ENCODE results near the gene AK9. TPM values are rescaled to one million over a fixed set of nuclear protein-coding genes. Genes with fewer than 3 reads are reported as not detected.

The AK9 gene
- 10 to 100 TPM; 10.4 to 12.3 TPM for total RNA-seq

GRCh38 chr6:109690737-109691621 lies at the start of gene AK9, which contains the start of gene FIG4:
AK9 (minus strand) TSS chr6:109691202; CDS start chr6:109675745, 15,457 bp downstream.
FIG4 (plus strand) TSS chr6:109691296; CDS start chr6:109691436, 140 bp downstream.
- H3K9me3 ChIP-seq: no peaks in the 10 kb centered on the region
- TF ChIP-seq, protein P1, sequence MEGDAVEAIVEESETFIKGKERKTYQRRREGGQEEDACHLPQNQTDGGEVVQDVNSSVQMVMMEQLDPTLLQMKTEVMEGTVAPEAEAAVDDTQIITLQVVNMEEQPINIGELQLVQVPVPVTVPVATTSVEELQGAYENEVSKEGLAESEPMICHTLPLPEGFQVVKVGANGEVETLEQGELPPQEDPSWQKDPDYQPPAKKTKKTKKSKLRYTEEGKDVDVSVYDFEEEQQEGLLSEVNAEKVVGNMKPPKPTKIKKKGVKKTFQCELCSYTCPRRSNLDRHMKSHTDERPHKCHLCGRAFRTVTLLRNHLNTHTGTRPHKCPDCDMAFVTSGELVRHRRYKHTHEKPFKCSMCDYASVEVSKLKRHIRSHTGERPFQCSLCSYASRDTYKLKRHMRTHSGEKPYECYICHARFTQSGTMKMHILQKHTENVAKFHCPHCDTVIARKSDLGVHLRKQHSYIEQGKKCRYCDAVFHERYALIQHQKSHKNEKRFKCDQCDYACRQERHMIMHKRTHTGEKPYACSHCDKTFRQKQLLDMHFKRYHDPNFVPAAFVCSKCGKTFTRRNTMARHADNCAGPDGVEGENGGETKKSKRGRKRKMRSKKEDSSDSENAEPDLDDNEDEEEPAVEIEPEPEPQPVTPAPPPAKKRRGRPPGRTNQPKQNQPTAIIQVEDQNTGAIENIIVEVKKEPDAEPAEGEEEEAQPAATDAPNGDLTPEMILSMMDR (IDR thresholded peaks at IDR 0.05): peak in 1 of 2 donors; percentile 44
- H3K27ac ChIP-seq: peak within 1 kb of the TSS; percentile 83 to 94
- H3K27me3 ChIP-seq: no peaks in the 10 kb centered on the region
- no peaks in the 10 kb centered on the region for H3K36me3 ChIP-seq
- peak; percentile 93 for DNase-seq (ENCODE audit: low spot score)
- H3K4me1 ChIP-seq: peaks cover 0 to 20% of the 10 kb centered on the region in 2 donors
- peak within 1 kb of the TSS; percentile 66 to 72 for H3K4me3 ChIP-seq

DNA sequence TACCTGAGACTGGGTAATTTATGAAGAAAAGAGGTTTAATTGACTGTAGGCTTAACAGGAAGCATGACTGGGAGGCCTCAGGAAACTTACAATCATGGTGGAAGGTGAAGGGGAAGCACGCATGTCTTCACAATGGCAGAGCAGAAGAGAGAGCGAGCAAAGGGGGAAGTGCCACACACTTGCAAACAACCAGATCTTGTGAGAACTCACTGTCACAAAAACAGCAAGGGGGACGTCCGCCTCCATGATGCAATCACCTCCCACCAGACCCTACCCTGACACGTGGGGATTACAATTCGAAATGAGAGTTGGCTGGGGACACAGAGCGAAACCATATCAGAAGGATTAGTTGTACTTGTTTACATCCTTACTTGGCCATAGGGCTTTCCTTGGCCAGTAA lies 49.8 kb upstream of the AK9 start:
- H3K4me1 ChIP-seq: no peaks in the 10 kb centered on the region
- peaks cover 1% of the 10 kb centered on the region for H3K36me3 ChIP-seq
- DNase-seq (ENCODE audit: low spot score): no peak
- H3K27me3 ChIP-seq: no peaks in the 10 kb centered on the region
- no peak overlapping the region for H3K27ac ChIP-seq
- no peaks in the 10 kb centered on the region for H3K9me3 ChIP-seq
- no peak overlapping the region for H3K4me3 ChIP-seq
- TF ChIP-seq, protein P1 (IDR thresholded peaks at IDR 0.05): no peak

DNA sequence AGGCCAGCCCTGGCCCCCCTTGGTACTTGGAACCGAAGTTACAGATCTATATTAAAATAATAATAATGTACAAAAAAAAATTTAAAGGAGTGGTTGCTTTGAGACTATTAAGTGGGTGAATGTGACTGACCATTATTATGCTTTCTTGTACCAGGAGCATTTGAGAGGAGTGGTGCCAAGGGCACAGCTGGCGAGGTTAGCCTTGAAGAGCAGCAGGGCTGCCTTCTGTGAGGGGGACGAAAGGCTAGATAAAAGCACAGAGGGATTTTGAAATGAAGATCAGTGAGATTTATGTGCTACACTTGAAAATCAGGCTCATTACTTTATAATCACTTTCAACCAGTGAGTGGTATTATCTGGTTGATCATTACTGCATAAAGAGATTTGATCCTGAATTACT lies 48.7 kb upstream of the AK9 start:
- Histone ChIP-seq H3K27ac (no peak overlapping the region), H3K36me3 (peaks cover 4% of the 10 kb centered on the region), H3K4me3 (no peak overlapping the region), H3K4me1 (no peaks in the 10 kb centered on the region), H3K9me3 (no peaks in the 10 kb centered on the region), H3K27me3 (no peaks in the 10 kb centered on the region)
- TF ChIP-seq, protein P1 (IDR thresholded peaks at IDR 0.05): no peak
- no peak for DNase-seq (ENCODE audit: low spot score)

DNA sequence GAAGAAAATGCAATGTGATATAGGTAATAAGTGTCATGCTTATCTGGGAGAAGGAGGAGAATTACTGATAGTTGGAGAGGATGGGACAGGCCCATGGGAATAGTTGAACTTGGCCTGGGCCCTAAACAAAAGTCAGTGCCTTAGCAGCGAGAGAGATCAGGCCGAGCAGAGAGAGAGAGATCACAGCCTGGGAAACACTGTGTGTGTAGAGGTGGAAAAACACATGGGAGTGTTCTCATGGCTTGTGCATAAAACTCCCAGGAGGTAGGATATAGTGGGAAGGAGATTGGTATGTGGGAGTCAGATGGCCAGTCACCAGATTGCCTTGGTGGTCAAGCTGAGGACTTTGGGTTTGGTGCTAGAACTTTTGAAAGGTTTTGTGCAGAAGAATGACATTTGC lies 47.7 kb upstream of the AK9 start:
- Histone ChIP-seq H3K4me3 (no peak overlapping the region), H3K36me3 (peaks cover 4% of the 10 kb centered on the region), H3K4me1 (no peaks in the 10 kb centered on the region), H3K27me3 (no peaks in the 10 kb centered on the region), H3K27ac (no peak overlapping the region), H3K9me3 (no peaks in the 10 kb centered on the region)
- TF ChIP-seq, protein P1 (IDR thresholded peaks at IDR 0.05): no peak
- no peak for DNase-seq (ENCODE audit: low spot score)

- no peak for DNase-seq (ENCODE audit: low spot score)
- H3K36me3 ChIP-seq: peaks cover 4% of the 10 kb centered on the region
- H3K9me3 ChIP-seq: no peaks in the 10 kb centered on the region
- TF ChIP-seq, protein P1 (IDR thresholded peaks at IDR 0.05): no peak
- H3K4me3 ChIP-seq: no peak overlapping the region
- H3K27ac ChIP-seq: no peak overlapping the region
- H3K27me3 ChIP-seq: no peaks in the 10 kb centered on the region
- no peaks in the 10 kb centered on the region for H3K4me1 ChIP-seq
Measured at GRCh38 chr6:109738255-109738654, 47.3 kb upstream of the AK9 start.
